Breast epithelium (tissue), 3 donors: ENCODE data around the gene RPS19.

ENCODE experiments used
- CTCF ChIP-seq, 3 donors: fragments of 450-650 bp; IDR thresholded peaks; one replicate each; pipeline ENCODE4 v1.5.1; 2016 to 2017; ENCODE audit warnings: antibody characterized with exemption in 3 of 3, mild to moderate bottlenecking in 3 of 3, moderate library complexity in 3 of 3
- POLR2A ChIP-seq: fragments of 450-650 bp; IDR thresholded peaks from one replicate; pipeline ENCODE4 v1.6.1; 2016; ENCODE audit warnings: antibody characterized with exemption, mild to moderate bottlenecking, moderate library complexity

GRCh38 chr19:41894350-41894749, 34.3 kb downstream of the RPS19 start:
- TF ChIP-seq CTCF (IDR thresholded peaks at IDR 0.05) (no peak), POLR2A (no peak)
